CD14-positive monocyte (primary cell): ENCODE results near the gene OPN3. TPM values are rescaled to one million over a fixed set of nuclear protein-coding genes. Genes with fewer than 3 reads are reported as not detected.

Source experiments
- DNase-seq, 3 donors: peaks; one replicate each; pipeline ENCODE4 v3.0.0-alpha.2; 2011 to 2022
- H2AFZ ChIP-seq: 2 replicates; pipeline ENCODE4 v1.6.0; 2012; ENCODE audit warnings: mild to moderate bottlenecking, low read depth, low read length, inconsistent platforms; ENCODE audit not compliant: insufficient read depth, poor library complexity, severe bottlenecking
- H3K27ac ChIP-seq, 2 donors: 1 replicate in 1 of 2; 2 replicates in 1 of 2; pipeline ENCODE4 v1.5.1; 2012 to 2013; ENCODE audit warnings: low read length in 2 of 2, control low read depth in 1 of 2, inconsistent platforms in 1 of 2, low read depth in 1 of 2, mild to moderate bottlenecking in 1 of 2
- H3K27me3 ChIP-seq, 2 donors: one replicate each; pipeline versions ENCODE4 v1.6.0 to v1.6.1; 2011 to 2013; ENCODE audit warnings: low read length in 2 of 2; ENCODE audit not compliant: control insufficient read depth in 2 of 2, insufficient read depth in 2 of 2
- H3K36me3 ChIP-seq, 2 donors: replicated peaks in 1 of 2; 1 replicate in 1 of 2; 2 replicates in 1 of 2; pipeline versions ENCODE4 v1.5.1 to v1.6.1; 2012 to 2013; ENCODE audit warnings: low read length in 2 of 2, control low read depth in 1 of 2, inconsistent platforms in 1 of 2, mild to moderate bottlenecking in 1 of 2; ENCODE audit not compliant: insufficient read depth in 2 of 2, control insufficient read depth in 1 of 2
- H3K4me1 ChIP-seq, 2 donors: 1 replicate in 1 of 2; 2 replicates in 1 of 2; pipeline versions ENCODE4 v1.5.1 to v1.6.1; 2012 to 2013; ENCODE audit warnings: low read length in 2 of 2, control low read depth in 1 of 2, inconsistent platforms in 1 of 2, mild to moderate bottlenecking in 1 of 2, moderate library complexity in 1 of 2; ENCODE audit not compliant: insufficient read depth in 2 of 2, control insufficient read depth in 1 of 2
- H3K4me2 ChIP-seq: replicated peaks from 2 replicates; pipeline ENCODE3; 2012; ENCODE audit warnings: low read length, moderate library complexity, mild to moderate bottlenecking; ENCODE audit not compliant: poor library complexity, severe bottlenecking; ENCODE audit errors: extremely low read depth
- H3K4me3 ChIP-seq, 3 experiments: fragments of 200-600 bp in 1 of 3; sonication (generic) in 1 of 3; replicated peaks in 1 of 3; 1 replicate in 2 of 3; 2 replicates in 1 of 3; pipeline ENCODE4 v1.5.1; 2011 to 2013; ENCODE audit warnings: low read length in 3 of 3, mild to moderate bottlenecking in 3 of 3, control low read depth in 2 of 3, low read depth in 2 of 3, inconsistent platforms in 1 of 3, moderate library complexity in 1 of 3
- H3K79me2 ChIP-seq: 2 replicates; pipeline ENCODE4 v1.6.0; 2012; ENCODE audit warnings: mild to moderate bottlenecking, control low read depth, inconsistent platforms, low read length, moderate library complexity; ENCODE audit not compliant: insufficient read depth
- H3K9ac ChIP-seq: 2 replicates; pipeline ENCODE4 v1.6.0; 2017; ENCODE audit warnings: low read length, mild to moderate bottlenecking; ENCODE audit not compliant: insufficient read depth, poor library complexity, severe bottlenecking
- H3K9me3 ChIP-seq, 2 donors: replicated peaks in 1 of 2; 1 replicate in 1 of 2; 2 replicates in 1 of 2; pipeline versions ENCODE4 v1.5.1 to v1.6.1; 2012 to 2013; ENCODE audit warnings: low read length in 2 of 2, control low read depth in 1 of 2; ENCODE audit not compliant: control insufficient read depth in 1 of 2, insufficient read depth in 1 of 2
- H4K20me1 ChIP-seq: 2 replicates; pipeline ENCODE4 v1.6.0; 2012; ENCODE audit warnings: mild to moderate bottlenecking, low read length, control low read depth, moderate library complexity; ENCODE audit not compliant: insufficient read depth
- H3K27ac Mint-ChIP-seq, 7 donors: one replicate each; pipeline ENCODE4 v1.8.0; 2020; ENCODE audit warnings: mild to moderate bottlenecking in 7 of 7, mixed read lengths in 7 of 7, moderate library complexity in 6 of 7, inconsistent platforms in 2 of 7
- H3K27me3 Mint-ChIP-seq, 3 donors: one replicate each; pipeline ENCODE4 v1.8.0; 2021 to 2022; ENCODE audit warnings: low read depth in 3 of 3, mild to moderate bottlenecking in 3 of 3, mixed read lengths in 3 of 3, moderate library complexity in 3 of 3, inconsistent platforms in 1 of 3
- H3K36me3 Mint-ChIP-seq, 2 donors: one replicate each; pipeline ENCODE4 v1.8.0; 2020; ENCODE audit warnings: mixed read lengths in 2 of 2, inconsistent platforms in 1 of 2, mild to moderate bottlenecking in 1 of 2
- H3K4me1 Mint-ChIP-seq: one replicate; pipeline ENCODE4 v1.8.0; 2020; ENCODE audit warnings: mild to moderate bottlenecking, mixed read lengths
- H3K4me3 Mint-ChIP-seq, 2 donors: one replicate each; pipeline ENCODE4 v1.8.0; 2020; ENCODE audit warnings: mild to moderate bottlenecking in 2 of 2, mixed read lengths in 2 of 2, moderate library complexity in 1 of 2
- H3K9me3 Mint-ChIP-seq, 7 donors: one replicate each; pipeline ENCODE4 v1.8.0; 2020 to 2022; ENCODE audit warnings: mixed read lengths in 7 of 7, mild to moderate bottlenecking in 6 of 7, moderate library complexity in 6 of 7, inconsistent platforms in 2 of 7
- CTCF ChIP-seq: fragments of 200-600 bp; IDR thresholded peaks from one replicate; pipeline ENCODE4 v1.8.0; 2022; ENCODE audit warnings: antibody characterized with exemption, mild to moderate bottlenecking
- WGBS: methylation state at CpG from one replicate; pipeline ENCODE4 v1.1.5; 2013; ENCODE audit warnings: missing lambda C conversion rate; ENCODE audit not compliant: insufficient coverage; 5-methylcytosine and 5-hydroxymethylcytosine counted together
- intact Hi-C, 2 donors: fragments of 100-400 bp; cut with micrococcal nuclease; formaldehyde crosslinking; loops; one replicate each; pipeline versions ENCODE4 v1.15.0 to v1.15.1; 2023
- polyA plus RNA-seq, 3 donors: library from polyadenylated mRNA; depleted of rRNA in 1 of 3; unstranded in 2 of 3; stranded (reverse) in 1 of 3; fragments of 300-500 nt in 2 of 3; fragments of >200 nt in 1 of 3; fragmentation: Illumina TruSeq in 2 of 3; gene quantifications; 1 replicate in 2 of 3; 2 replicates in 1 of 3; pipeline ENCODE4 v1.2.3, GENCODE V29; 2012 to 2021

OPN3 gene
- polyA plus RNA-seq, 3 donors, result 14.5 to 56.1 (median 55.2) TPM

- H3K4me1 Mint-ChIP-seq, result peaks cover 12% of the 10 kb centered on the region
- H3K4me3 Mint-ChIP-seq, result no peak overlapping the region
- Histone ChIP-seq H3K9me3 (no peaks in the 10 kb centered on the region), H3K4me3 (no peak overlapping the region), H3K27me3 (no peaks in the 10 kb centered on the region), H3K27ac (no peak overlapping the region), H3K4me1 (peaks cover 9 to 12% of the 10 kb centered on the region in 2 donors), H3K4me2 (no peak overlapping the region), H3K36me3 (peaks cover 2 to 32% of the 10 kb centered on the region in 2 donors), H3K79me2 (peaks cover 12% of the 10 kb centered on the region), H4K20me1 (no peaks in the 10 kb centered on the region), H2AFZ (no peak overlapping the region), H3K9ac (no peak overlapping the region)
- H3K36me3 Mint-ChIP-seq, result peaks cover 18 to 19% of the 10 kb centered on the region in 2 donors
- no peak for TF ChIP-seq CTCF
- no peak overlapping the region for H3K27ac Mint-ChIP-seq
- intact Hi-C loops, result loop anchor here (5.0 kb wide), 2 partner anchors 93 to 98 kb away; partner anchors contain the start of gene KMO (in 1 of the 2)
- H3K27me3 Mint-ChIP-seq, result peaks cover 0 to 2% (median 0%) of the 10 kb centered on the region in 3 donors
- H3K9me3 Mint-ChIP-seq, result no peaks in the 10 kb centered on the region
- no peak for DNase-seq
- no CpG with 5 or more reads among the region's 2 CpGs for WGBS
These were observed 15.2 kb downstream of the OPN3 start for GRCh38 chr1:241624935-241625334.

- no peak for TF ChIP-seq CTCF
- Mint-ChIP-seq H3K27ac (peak overlapping the region in 1 of 7 donors; percentile 23), H3K4me1 (peaks cover 5% of the 10 kb centered on the region), H3K9me3 (no peaks in the 10 kb centered on the region), H3K4me3 (no peak overlapping the region), H3K36me3 (peaks cover 19 to 27% of the 10 kb centered on the region in 2 donors), H3K27me3 (peaks cover 0 to 2% (median 0%) of the 10 kb centered on the region in 3 donors)
- 83% methylated on average over 1 of the region's 5 CpGs for WGBS
- DNase-seq, result no peak
- no peaks in the 10 kb centered on the region for H4K20me1 ChIP-seq
- intact Hi-C loops, result no loop called here
- no peaks in the 10 kb centered on the region for H3K9me3 ChIP-seq
- H2AFZ ChIP-seq, result no peak overlapping the region
- H3K27ac ChIP-seq, result no peak overlapping the region
- H3K79me2 ChIP-seq, result peaks cover 4% of the 10 kb centered on the region
- H3K9ac ChIP-seq, result no peak overlapping the region
- H3K4me3 ChIP-seq, result no peak overlapping the region
- H3K4me1 ChIP-seq, result peaks cover 6% of the 10 kb centered on the region in 2 donors
- H3K27me3 ChIP-seq, result no peaks in the 10 kb centered on the region
- H3K4me2 ChIP-seq, result no peak overlapping the region
- peaks cover 2 to 36% of the 10 kb centered on the region in 2 donors for H3K36me3 ChIP-seq
These were observed 17.5 kb downstream of the OPN3 start for GRCh38 chr1:241622669-241623068.
